ENCODE results near the gene ATP8B3.

The ATP8B3 gene

GRCh38 chr19:1758959-1759903 is 52.8 kb downstream of the ATP8B3 start:
- Histone ChIP-seq H3K27me3 (ENCODE audit: control insufficient read depth, insufficient read depth, low read length) (peaks cover 89% of the 10 kb centered on the region), H3K9ac (ENCODE audit: low read depth, low read length) (no peak overlapping the region), H3K4me3 (ENCODE audit: low read length) (no peak overlapping the region), H3K9me3 (replicated peaks; ENCODE audit: low read length) (no peaks in the 10 kb centered on the region), H3K4me2 (ENCODE audit: low read length) (no peak overlapping the region), H3K4me1 (ENCODE audit: control insufficient read depth, insufficient read depth, low read length) (no peaks in the 10 kb centered on the region), H3K36me3 (ENCODE audit: insufficient read depth, low read length) (no peaks in the 10 kb centered on the region)

- H3K9ac ChIP-seq (ENCODE audit: low read depth, low read length): no peak overlapping the region
- no peak overlapping the region for H3K4me3 ChIP-seq (ENCODE audit: low read length)
- H3K36me3 ChIP-seq (ENCODE audit: insufficient read depth, low read length): no peaks in the 10 kb centered on the region
- no peak overlapping the region for H3K4me2 ChIP-seq (ENCODE audit: low read length)
- H3K27me3 ChIP-seq (ENCODE audit: control insufficient read depth, insufficient read depth, low read length): peaks cover 79% of the 10 kb centered on the region
- H3K9me3 ChIP-seq (replicated peaks; ENCODE audit: low read length): no peaks in the 10 kb centered on the region
- no peaks in the 10 kb centered on the region for H3K4me1 ChIP-seq (ENCODE audit: control insufficient read depth, insufficient read depth, low read length)
Observed at GRCh38 chr19:1758231-1758577, 53.9 kb downstream of the ATP8B3 start.

GRCh38 chr19:1757468-1758230 is 54.4 kb downstream of the ATP8B3 start:
- no peaks in the 10 kb centered on the region for H3K36me3 ChIP-seq (ENCODE audit: insufficient read depth, low read length)
- no peaks in the 10 kb centered on the region for H3K4me1 ChIP-seq (ENCODE audit: control insufficient read depth, insufficient read depth, low read length)
- H3K9me3 ChIP-seq (replicated peaks; ENCODE audit: low read length): no peaks in the 10 kb centered on the region
- no peak overlapping the region for H3K4me3 ChIP-seq (ENCODE audit: low read length)
- H3K4me2 ChIP-seq (ENCODE audit: low read length): no peak overlapping the region
- no peak overlapping the region for H3K9ac ChIP-seq (ENCODE audit: low read depth, low read length)
- peaks cover 82% of the 10 kb centered on the region for H3K27me3 ChIP-seq (ENCODE audit: control insufficient read depth, insufficient read depth, low read length)

DNA sequence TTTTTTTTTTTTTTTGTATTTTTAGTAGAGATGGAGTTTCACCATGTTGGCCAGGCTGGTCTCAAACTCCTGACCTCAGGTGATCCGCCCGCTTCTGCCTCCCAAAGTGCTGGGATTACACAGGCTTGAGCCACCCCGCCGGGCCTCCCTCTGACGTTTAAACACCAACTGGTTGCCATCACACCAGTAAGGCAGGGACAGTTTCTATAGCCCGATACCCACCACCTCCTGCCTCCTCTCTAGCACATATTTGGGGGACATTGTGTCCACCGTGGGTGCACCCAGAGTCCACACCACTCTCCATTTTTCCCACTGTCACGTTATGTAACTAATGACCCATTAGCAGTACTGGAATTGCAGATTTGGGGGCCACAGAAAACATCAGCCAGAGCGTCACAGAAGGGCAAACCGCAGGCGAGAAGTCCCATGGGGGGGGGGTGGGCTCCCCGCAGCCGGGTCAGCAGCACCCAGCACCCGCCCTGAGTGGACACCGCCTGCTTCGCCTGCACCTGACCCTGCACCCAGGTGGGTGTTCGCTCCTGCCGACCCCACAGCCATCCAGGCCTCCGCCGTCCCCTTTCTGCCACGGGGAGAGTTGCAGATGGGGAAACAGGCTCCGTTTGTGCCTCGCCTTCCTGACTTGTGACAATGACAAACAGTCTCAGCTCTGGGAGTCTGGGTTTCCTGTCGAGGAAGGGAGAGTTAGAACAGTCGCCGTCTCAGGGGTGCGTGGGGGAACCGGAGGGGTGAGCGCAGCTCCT is 55.2 kb downstream of the ATP8B3 start:
- no peak overlapping the region for H3K9ac ChIP-seq (ENCODE audit: low read depth, low read length)
- no peak overlapping the region for H3K4me2 ChIP-seq (ENCODE audit: low read length)
- no peak overlapping the region for H3K4me3 ChIP-seq (ENCODE audit: low read length)
- H3K9me3 ChIP-seq (replicated peaks; ENCODE audit: low read length): no peaks in the 10 kb centered on the region
- H3K27me3 ChIP-seq (ENCODE audit: control insufficient read depth, insufficient read depth, low read length): peaks cover 83% of the 10 kb centered on the region
- H3K4me1 ChIP-seq (ENCODE audit: control insufficient read depth, insufficient read depth, low read length): no peaks in the 10 kb centered on the region
- no peaks in the 10 kb centered on the region for H3K36me3 ChIP-seq (ENCODE audit: insufficient read depth, low read length)

DNA sequence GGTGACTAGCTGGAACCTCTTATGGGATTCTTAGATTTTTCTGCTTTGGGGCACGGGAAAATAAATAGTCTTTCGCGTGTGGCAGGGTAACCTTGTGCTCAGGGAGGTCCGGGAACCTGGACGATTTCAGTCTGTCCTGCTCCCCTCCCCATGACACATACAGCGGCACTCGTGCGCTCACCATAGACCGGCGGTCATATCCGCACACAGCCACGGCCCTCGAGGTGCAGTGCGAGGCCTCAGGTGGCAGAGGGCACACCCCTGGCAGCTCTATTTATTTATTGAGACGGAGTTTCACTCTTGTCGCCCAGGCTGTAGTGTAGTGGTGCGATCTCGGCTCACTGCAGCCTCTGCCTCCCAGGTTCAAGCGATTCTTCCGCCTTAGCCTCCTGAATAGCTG is 55.8 kb downstream of the ATP8B3 start:
- Histone ChIP-seq H3K36me3 (ENCODE audit: insufficient read depth, low read length) (no peaks in the 10 kb centered on the region), H3K9ac (ENCODE audit: low read depth, low read length) (no peak overlapping the region), H3K4me1 (ENCODE audit: control insufficient read depth, insufficient read depth, low read length) (no peaks in the 10 kb centered on the region), H3K4me2 (ENCODE audit: low read length) (no peak overlapping the region), H3K4me3 (ENCODE audit: low read length) (no peak overlapping the region), H3K9me3 (replicated peaks; ENCODE audit: low read length) (no peaks in the 10 kb centered on the region), H3K27me3 (ENCODE audit: control insufficient read depth, insufficient read depth, low read length) (peaks cover 83% of the 10 kb centered on the region)

DNA sequence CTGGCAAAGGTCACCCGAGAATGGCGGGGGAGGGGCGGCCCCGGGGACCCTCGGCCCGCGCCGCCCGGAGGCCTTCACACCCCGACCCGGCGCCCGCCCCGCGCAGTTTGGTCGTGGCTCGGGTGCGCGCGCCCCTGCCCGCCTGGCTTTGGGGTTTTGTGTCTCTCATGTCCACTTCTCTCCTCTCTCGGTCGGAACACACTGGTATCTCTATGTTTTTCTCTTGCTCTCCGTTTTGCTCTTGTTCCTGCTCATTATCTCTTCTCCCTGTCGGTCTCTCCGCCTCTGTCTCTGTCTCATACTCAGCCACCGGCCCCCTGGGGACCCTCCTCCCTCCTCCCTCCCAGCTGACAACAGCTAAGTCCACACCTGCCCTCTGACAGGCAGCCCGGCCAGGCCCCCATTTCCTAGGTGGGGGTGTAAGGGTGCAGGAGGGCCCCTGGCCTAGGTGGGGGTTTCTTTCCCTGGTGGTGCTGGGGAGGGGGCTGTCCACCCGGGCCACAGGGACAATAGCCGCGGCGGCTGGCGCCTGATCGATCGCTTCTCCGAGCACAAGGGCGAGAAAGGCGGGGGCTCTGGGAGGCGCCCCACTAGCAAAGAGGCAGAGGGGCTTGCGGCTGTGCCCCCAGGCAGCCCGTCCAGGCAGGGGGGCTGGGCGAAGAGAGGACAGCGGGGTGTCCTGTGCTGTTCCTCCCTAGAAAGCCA is 56.5 kb downstream of the ATP8B3 start:
- no peak overlapping the region for H3K4me3 ChIP-seq (ENCODE audit: low read length)
- H3K27me3 ChIP-seq (ENCODE audit: control insufficient read depth, insufficient read depth, low read length): peaks cover 83% of the 10 kb centered on the region
- H3K4me1 ChIP-seq (ENCODE audit: control insufficient read depth, insufficient read depth, low read length): no peaks in the 10 kb centered on the region
- no peak overlapping the region for H3K4me2 ChIP-seq (ENCODE audit: low read length)
- no peaks in the 10 kb centered on the region for H3K9me3 ChIP-seq (replicated peaks; ENCODE audit: low read length)
- no peaks in the 10 kb centered on the region for H3K36me3 ChIP-seq (ENCODE audit: insufficient read depth, low read length)
- H3K9ac ChIP-seq (ENCODE audit: low read depth, low read length): no peak overlapping the region

- no peak overlapping the region for H3K4me2 ChIP-seq (ENCODE audit: low read length)
- H3K9me3 ChIP-seq (replicated peaks; ENCODE audit: low read length): no peaks in the 10 kb centered on the region
- no peak overlapping the region for H3K4me3 ChIP-seq (ENCODE audit: low read length)
- H3K9ac ChIP-seq (ENCODE audit: low read depth, low read length): no peak overlapping the region
- H3K27me3 ChIP-seq (ENCODE audit: control insufficient read depth, insufficient read depth, low read length): peaks cover 83% of the 10 kb centered on the region
- H3K4me1 ChIP-seq (ENCODE audit: control insufficient read depth, insufficient read depth, low read length): no peaks in the 10 kb centered on the region
- no peaks in the 10 kb centered on the region for H3K36me3 ChIP-seq (ENCODE audit: insufficient read depth, low read length)
Observed at GRCh38 chr19:1754636-1755466, 57.2 kb downstream of the ATP8B3 start.

DNA sequence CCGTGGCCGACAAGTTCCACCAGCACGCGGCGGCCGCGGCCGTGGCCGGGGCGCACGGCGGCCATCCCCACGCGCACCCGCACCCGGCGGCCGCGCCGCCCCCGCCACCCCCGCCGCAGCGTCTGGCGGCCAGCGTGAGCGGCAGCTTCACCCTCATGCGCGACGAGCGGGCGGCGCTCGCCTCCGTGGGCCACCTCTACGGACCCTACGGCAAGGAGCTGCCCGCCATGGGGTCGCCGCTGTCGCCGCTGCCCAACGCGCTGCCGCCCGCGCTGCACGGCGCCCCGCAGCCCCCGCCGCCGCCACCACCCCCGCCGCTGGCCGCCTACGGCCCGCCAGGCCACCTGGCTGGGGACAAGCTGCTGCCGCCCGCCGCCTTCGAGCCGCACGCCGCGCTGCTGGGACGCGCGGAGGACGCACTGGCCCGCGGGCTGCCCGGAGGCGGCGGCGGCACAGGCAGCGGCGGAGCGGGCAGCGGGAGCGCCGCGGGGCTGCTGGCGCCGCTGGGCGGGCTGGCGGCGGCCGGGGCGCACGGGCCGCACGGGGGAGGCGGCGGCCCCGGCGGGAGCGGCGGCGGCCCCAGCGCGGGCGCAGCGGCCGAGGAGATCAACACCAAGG is 57.9 kb downstream of the ATP8B3 start:
- H3K36me3 ChIP-seq (ENCODE audit: insufficient read depth, low read length): no peaks in the 10 kb centered on the region
- no peak overlapping the region for H3K9ac ChIP-seq (ENCODE audit: low read depth, low read length)
- peaks cover 82% of the 10 kb centered on the region for H3K27me3 ChIP-seq (ENCODE audit: control insufficient read depth, insufficient read depth, low read length)
- H3K4me1 ChIP-seq (ENCODE audit: control insufficient read depth, insufficient read depth, low read length): no peaks in the 10 kb centered on the region
- H3K9me3 ChIP-seq (replicated peaks; ENCODE audit: low read length): no peaks in the 10 kb centered on the region
- no peak overlapping the region for H3K4me3 ChIP-seq (ENCODE audit: low read length)
- no peak overlapping the region for H3K4me2 ChIP-seq (ENCODE audit: low read length)

- H3K4me1 ChIP-seq (ENCODE audit: control insufficient read depth, insufficient read depth, low read length): peaks cover 5% of the 10 kb centered on the region
Observed at GRCh38 chr19:1752757-1753728, 59.0 kb downstream of the ATP8B3 start, which contains the start of gene ONECUT3. Gene ONECUT3, plus strand, starts transcription at chr19:1753506. Its CDS starts 157 bp downstream, at chr19:1753663.

More at GRCh38 chr19:1752757-1753728, 59.0 kb downstream of the ATP8B3 start, which contains the start of gene ONECUT3:
- Histone ChIP-seq H3K27me3 (ENCODE audit: control insufficient read depth, insufficient read depth, low read length) (peaks cover 84% of the 10 kb centered on the region), H3K4me3 (ENCODE audit: low read length) (no peak within 1 kb of the TSS), H3K9me3 (replicated peaks; ENCODE audit: low read length) (no peaks in the 10 kb centered on the region), H3K36me3 (ENCODE audit: insufficient read depth, low read length) (no peaks in the 10 kb centered on the region), H3K4me2 (ENCODE audit: low read length) (no peak within 1 kb of the TSS), H3K9ac (ENCODE audit: low read depth, low read length) (no peak within 1 kb of the TSS)

Measured in skeletal muscle satellite cell (primary cell).